ENCODE data around the gene RASA3.
A peak's percentile ranks its signal among the peaks of the same experiment; 100 is the strongest.
"Not testable (repeated sequence)": the region's sequence is repeated elsewhere in the genome, so short reads cannot be mapped to it uniquely, and the experiment has no call there.

Gene RASA3

GRCh38 chr13:114134944-114135610, 2.7 kb upstream of the RASA3 start:
- Histone ChIP-seq H3K27me3 (no peaks in the 10 kb centered on the region), H3K9ac (peak overlapping the region; percentile 46; the same call in 1 of the 2 replicates), H3K27ac (peak overlapping the region; percentile 37; the same call in 1 of the 2 replicates), H3K4me2 (peak overlapping the region; percentile 81), H3K4me3 (no peak overlapping the region), H3K9me3 (no peaks in the 10 kb centered on the region), H3K4me1 (peaks cover 34% of the 10 kb centered on the region), H4K20me1 (peaks cover under 1% of the 10 kb centered on the region; the same call in 1 of the 2 replicates), H3K36me3 (no peaks in the 10 kb centered on the region)
- no peak for TF ChIP-seq Cebpa-rat (IDR thresholded peaks at IDR 0.05)

- TF ChIP-seq Cebpa-rat (IDR thresholded peaks at IDR 0.05): no peak
- H3K9ac ChIP-seq: peak overlapping the region; percentile 46; the same call in 1 of the 2 replicates
- H3K4me2 ChIP-seq: peak overlapping the region; percentile 81
- H3K36me3 ChIP-seq: no peaks in the 10 kb centered on the region
- H3K4me1 ChIP-seq: peaks cover 38% of the 10 kb centered on the region
- peaks cover 8% of the 10 kb centered on the region for H4K20me1 ChIP-seq
- H3K27me3 ChIP-seq: no peaks in the 10 kb centered on the region
- peak overlapping the region; percentile 34; the same call in 1 of the 2 replicates for H3K4me3 ChIP-seq
- H3K27ac ChIP-seq: peak overlapping the region; percentile 37; the same call in 1 of the 2 replicates
- no peaks in the 10 kb centered on the region for H3K9me3 ChIP-seq
These were observed 1.9 kb upstream of the RASA3 start for GRCh38 chr13:114134111-114134943.

GRCh38 chr13:114133552-114133951, 1.1 kb upstream of the RASA3 start:
- H3K9ac ChIP-seq, H3K27ac ChIP-seq, H3K27me3 ChIP-seq, H3K36me3 ChIP-seq, H3K4me3 ChIP-seq, H3K9me3 ChIP-seq: not testable (repeated sequence)
- Histone ChIP-seq H3K4me1 (peaks cover 46% of the 10 kb centered on the region), H3K4me2 (peak overlapping the region; percentile 81), H4K20me1 (peaks cover 16% of the 10 kb centered on the region)

- not testable (repeated sequence) for H3K36me3 ChIP-seq, H3K27me3 ChIP-seq, H3K27ac ChIP-seq, H3K9ac ChIP-seq, H3K4me3 ChIP-seq, H3K9me3 ChIP-seq
- Histone ChIP-seq H3K4me1 (peaks cover 50% of the 10 kb centered on the region), H4K20me1 (peaks cover 20% of the 10 kb centered on the region), H3K4me2 (peak overlapping the region; percentile 99; the same call in 1 of the 2 replicates)
These were observed 703 bp upstream of the RASA3 start for GRCh38 chr13:114133126-114133525.

- Histone ChIP-seq H3K9me3 (no peaks in the 10 kb centered on the region), H3K4me3 (peak overlapping the region; percentile 90), H3K36me3 (no peaks in the 10 kb centered on the region), H3K4me2 (peak overlapping the region; percentile 99), H3K27ac (peak overlapping the region; percentile 96), H3K4me1 (peaks cover 63% of the 10 kb centered on the region), H4K20me1 (peaks cover 33% of the 10 kb centered on the region), H3K27me3 (no peaks in the 10 kb centered on the region), H3K9ac (peak overlapping the region; percentile 86)
- no peak for TF ChIP-seq Cebpa-rat (IDR thresholded peaks at IDR 0.05)
These were observed 622 bp downstream of the RASA3 start for GRCh38 chr13:114131583-114132418.

GRCh38 chr13:114130837-114131582, 1.4 kb downstream of the RASA3 start:
- H3K27ac ChIP-seq: peak overlapping the region; percentile 96
- peaks cover 71% of the 10 kb centered on the region for H3K4me1 ChIP-seq
- H3K9ac ChIP-seq: peak overlapping the region; percentile 86
- TF ChIP-seq Cebpa-rat (IDR thresholded peaks at IDR 0.05): no peak
- H3K9me3 ChIP-seq: no peaks in the 10 kb centered on the region
- H3K27me3 ChIP-seq: no peaks in the 10 kb centered on the region
- no peaks in the 10 kb centered on the region for H3K36me3 ChIP-seq
- H3K4me3 ChIP-seq: peak overlapping the region; percentile 90
- H3K4me2 ChIP-seq: peak overlapping the region; percentile 99
- peaks cover 41% of the 10 kb centered on the region for H4K20me1 ChIP-seq

GRCh38 chr13:114130131-114130836, 2.1 kb downstream of the RASA3 start:
- Histone ChIP-seq H3K9ac (peak overlapping the region; percentile 86), H3K4me3 (peak overlapping the region; percentile 90), H4K20me1 (peaks cover 48% of the 10 kb centered on the region), H3K4me1 (peaks cover 73% of the 10 kb centered on the region), H3K27ac (peak overlapping the region; percentile 96), H3K9me3 (no peaks in the 10 kb centered on the region), H3K36me3 (peaks cover 4% of the 10 kb centered on the region; the same call in 1 of the 2 replicates), H3K4me2 (peak overlapping the region; percentile 99), H3K27me3 (no peaks in the 10 kb centered on the region)
- TF ChIP-seq Cebpa-rat (IDR thresholded peaks at IDR 0.05): no peak

GRCh38 chr13:114129649-114130062, 2.8 kb downstream of the RASA3 start:
- H4K20me1 ChIP-seq: peaks cover 54% of the 10 kb centered on the region
- peak overlapping the region; percentile 90 for H3K4me3 ChIP-seq
- peak overlapping the region; percentile 96 for H3K27ac ChIP-seq
- H3K4me1 ChIP-seq: peaks cover 73% of the 10 kb centered on the region
- H3K9me3 ChIP-seq: no peaks in the 10 kb centered on the region
- H3K27me3 ChIP-seq: no peaks in the 10 kb centered on the region
- H3K36me3 ChIP-seq: peaks cover 5% of the 10 kb centered on the region; the same call in 1 of the 2 replicates
- TF ChIP-seq Cebpa-rat (IDR thresholded peaks at IDR 0.05): no peak
- H3K9ac ChIP-seq: peak overlapping the region; percentile 86
- H3K4me2 ChIP-seq: peak overlapping the region; percentile 99
